Fibroblast of the aortic adventitia (primary cell): ENCODE measurements around the gene MON1B. TPM values are rescaled to one million over a fixed set of nuclear protein-coding genes. Genes with fewer than 3 reads are reported as not detected.

Experiments used
- DNase-seq: peaks from one replicate; pipeline ENCODE4 v3.0.0-alpha.2; 2010; ENCODE audit warnings: low read depth
- H3K4me3 ChIP-seq: 2 replicates; pipeline ENCODE4 v1.5.1; 2011; ENCODE audit warnings: low read depth, mild to moderate bottlenecking, control low read depth, low read length, moderate library complexity
- total RNA-seq: library from RNA; depleted of rRNA; stranded (reverse); fragments of >200 nt; gene quantifications from 2 replicates; pipeline ENCODE4 v1.2.3, GENCODE V29; 2012; ENCODE audit warnings: low replicate concordance
- TF ChIP-seq, protein P1 (sequence below): IDR thresholded peaks from 2 replicates; pipeline ENCODE4 v1.5.1; 2011; ENCODE audit warnings: mild to moderate bottlenecking, low read length, control low read depth, inconsistent platforms; ENCODE audit not compliant: insufficient read depth

Gene MON1B
- total RNA-seq, 1 donor, result 17.2 TPM

DNA sequence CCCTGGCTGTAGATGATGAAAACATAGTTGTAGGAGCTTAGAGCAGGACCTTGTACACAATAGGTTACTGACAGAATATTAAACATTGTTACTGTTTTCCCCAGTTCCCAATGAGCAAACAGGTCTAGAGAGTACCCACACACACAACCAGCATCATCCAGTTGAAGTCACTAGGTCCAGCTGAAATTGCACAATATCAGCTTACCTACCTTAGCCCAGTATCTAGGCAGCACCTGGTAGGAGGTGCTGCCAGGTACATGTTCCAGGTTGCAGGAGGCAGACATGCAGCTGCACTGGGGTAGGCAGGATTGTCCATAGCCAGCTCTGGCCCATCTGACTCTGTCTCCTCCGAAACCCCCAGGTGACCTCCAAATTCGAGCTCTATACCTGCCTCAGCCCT, 6.8 kb downstream of the MON1B start:
- TF ChIP-seq, protein P1, sequence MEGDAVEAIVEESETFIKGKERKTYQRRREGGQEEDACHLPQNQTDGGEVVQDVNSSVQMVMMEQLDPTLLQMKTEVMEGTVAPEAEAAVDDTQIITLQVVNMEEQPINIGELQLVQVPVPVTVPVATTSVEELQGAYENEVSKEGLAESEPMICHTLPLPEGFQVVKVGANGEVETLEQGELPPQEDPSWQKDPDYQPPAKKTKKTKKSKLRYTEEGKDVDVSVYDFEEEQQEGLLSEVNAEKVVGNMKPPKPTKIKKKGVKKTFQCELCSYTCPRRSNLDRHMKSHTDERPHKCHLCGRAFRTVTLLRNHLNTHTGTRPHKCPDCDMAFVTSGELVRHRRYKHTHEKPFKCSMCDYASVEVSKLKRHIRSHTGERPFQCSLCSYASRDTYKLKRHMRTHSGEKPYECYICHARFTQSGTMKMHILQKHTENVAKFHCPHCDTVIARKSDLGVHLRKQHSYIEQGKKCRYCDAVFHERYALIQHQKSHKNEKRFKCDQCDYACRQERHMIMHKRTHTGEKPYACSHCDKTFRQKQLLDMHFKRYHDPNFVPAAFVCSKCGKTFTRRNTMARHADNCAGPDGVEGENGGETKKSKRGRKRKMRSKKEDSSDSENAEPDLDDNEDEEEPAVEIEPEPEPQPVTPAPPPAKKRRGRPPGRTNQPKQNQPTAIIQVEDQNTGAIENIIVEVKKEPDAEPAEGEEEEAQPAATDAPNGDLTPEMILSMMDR, result no peak
- no peak overlapping the region for H3K4me3 ChIP-seq
- no peak for DNase-seq

DNA sequence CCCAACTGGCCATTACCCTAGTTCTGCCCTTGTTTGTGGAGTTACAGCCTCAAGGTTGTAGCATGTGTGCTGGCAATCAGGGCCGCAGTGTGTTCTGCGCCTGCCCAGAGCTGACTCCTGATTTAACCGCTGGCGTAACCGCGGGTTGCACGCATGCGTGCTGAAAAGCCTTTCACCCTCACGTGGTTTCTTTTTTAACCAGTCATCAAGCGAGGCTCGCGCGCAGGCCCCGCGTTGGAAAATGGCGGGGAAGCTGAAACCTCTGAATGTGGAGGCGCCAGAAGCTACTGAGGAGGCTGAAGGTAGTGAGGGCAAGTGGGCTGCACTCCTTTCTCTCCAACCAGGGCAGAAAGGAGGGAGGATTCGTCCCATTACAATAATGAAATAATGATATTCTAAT, 8.2 kb downstream of the MON1B start, which contains the start of gene SYCE1L:
SYCE1L (plus strand) TSS at position 198 of the 400 bp plus-strand sequence; CDS start at position 242, 44 bp downstream.
- no peak within 1 kb of the TSS for H3K4me3 ChIP-seq
- TF ChIP-seq, protein P1, result no peak
- DNase-seq, result no peak

DNA sequence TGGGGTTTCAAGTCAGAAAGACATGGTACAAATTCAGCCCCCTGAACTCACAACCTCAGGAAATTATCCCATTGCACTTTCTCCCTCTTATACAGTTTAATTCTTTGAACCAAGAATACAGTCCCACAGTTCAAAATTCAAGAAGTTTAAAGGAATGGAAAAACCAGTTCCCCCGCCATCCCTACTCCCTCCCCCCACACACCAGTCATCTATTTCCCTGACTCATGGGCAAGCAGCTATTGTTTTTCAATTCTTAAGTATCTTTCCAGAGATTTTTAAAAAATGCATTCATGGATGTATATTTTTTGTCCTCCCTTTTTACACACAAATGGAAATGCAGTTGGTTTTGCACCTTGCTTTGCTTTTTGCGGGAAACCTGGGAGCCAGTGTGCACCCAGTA, 15.5 kb downstream of the MON1B start:
- no peak for DNase-seq
- TF ChIP-seq, protein P1, result no peak
- no peak overlapping the region for H3K4me3 ChIP-seq

DNA sequence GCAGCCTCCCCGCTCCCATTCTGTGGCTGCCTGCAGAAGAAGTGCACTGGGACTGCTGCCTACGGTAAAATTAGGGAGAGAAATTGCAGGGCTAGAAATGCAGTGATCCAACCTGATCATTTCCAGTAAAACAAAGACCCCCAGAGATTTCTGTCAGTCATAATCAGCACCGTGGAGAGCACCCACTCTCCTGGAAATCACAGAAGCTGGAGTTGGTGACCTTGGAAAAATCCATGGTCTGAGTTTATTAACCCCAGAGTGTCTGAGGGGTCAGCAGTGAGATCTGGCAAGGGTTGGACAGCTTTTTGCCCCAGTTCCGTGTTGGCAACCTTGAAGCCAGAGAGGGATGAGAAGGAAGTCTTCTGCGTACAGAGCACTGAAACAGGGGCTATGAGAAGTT, 16.0 kb downstream of the MON1B start:
- TF ChIP-seq, protein P1, result no peak
- no peak overlapping the region for H3K4me3 ChIP-seq
- no peak for DNase-seq

DNA sequence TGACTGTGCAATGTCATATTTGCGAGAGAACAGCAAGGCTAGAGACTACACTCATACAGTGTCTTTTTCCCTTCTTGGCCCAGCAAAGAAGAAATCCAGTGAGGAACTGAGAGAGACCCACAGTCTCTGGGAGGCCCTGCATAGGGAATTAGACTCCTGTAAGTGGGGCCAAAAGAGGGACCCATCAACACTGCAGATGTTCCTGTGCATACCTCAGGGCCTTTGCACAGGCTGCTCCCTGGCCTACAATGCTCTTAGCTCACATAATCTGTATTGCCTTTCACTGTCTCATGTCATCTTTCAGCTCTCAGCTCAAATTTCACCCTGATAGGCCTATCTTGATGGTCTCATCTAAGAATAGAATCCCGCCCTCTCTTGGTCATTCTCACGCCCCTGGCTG, 17.4 kb downstream of the MON1B start:
- no peak overlapping the region for H3K4me3 ChIP-seq
- TF ChIP-seq, protein P1, result no peak
- DNase-seq, result no peak

DNA sequence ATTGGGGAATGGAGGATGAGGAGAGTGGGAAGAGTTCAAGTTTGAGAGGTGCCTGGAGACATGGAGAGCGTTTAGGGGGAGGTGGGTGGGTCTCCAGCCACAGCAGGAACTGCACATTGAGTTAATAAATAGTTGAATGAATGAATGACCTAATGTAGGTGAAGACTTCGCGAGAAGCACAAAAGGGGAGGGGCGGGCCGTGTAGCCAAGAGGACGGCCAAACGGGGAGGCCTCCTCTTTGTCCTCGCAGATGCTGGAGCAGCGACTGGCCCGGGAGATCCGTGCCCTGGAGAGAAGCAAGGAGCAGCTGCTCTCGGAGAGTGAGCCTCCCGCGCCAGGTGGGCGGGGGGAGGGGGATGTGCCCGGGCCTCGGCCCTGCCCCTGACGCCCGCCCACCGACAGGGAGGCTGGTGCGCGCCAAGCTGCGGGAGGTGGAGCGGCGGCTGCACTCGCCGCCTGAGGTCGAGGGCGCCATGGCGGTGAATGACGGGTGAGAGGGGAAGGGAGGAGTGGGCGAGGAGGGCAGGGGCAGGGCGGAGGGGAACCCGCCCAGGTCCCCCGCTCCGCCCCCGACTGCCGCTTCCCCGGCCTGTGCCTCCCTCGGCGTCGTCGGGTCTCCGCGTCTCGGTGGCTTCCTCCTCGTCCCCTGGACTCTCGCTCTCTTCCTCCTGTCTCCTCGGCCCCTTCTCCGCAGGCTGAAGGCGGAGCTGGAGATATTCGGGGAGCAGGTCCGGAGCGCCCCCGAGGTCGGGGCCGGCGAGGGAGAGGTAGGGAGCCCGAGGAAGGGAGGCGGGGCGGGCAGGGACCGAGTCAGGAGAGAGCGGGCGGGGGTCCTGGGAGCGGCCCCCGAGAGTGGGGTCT, 21.1 kb downstream of the MON1B start:
- DNase-seq, result no peak
- TF ChIP-seq, protein P1, result no peak
- H3K4me3 ChIP-seq, result peak overlapping the region; percentile 60
